Suppressor macrophage treated with lipopolysaccharide for 4 hours (primary cell): ENCODE data around the gene DCP1B.
"Not testable (repeated sequence)": the region's sequence is repeated elsewhere in the genome, so short reads cannot be mapped to it uniquely, and the experiment has no call there.

Experiments used
- DNase-seq: peaks from one replicate; pipeline ENCODE4 v3.0.0-alpha.2; 2020

The DCP1B gene

DNA sequence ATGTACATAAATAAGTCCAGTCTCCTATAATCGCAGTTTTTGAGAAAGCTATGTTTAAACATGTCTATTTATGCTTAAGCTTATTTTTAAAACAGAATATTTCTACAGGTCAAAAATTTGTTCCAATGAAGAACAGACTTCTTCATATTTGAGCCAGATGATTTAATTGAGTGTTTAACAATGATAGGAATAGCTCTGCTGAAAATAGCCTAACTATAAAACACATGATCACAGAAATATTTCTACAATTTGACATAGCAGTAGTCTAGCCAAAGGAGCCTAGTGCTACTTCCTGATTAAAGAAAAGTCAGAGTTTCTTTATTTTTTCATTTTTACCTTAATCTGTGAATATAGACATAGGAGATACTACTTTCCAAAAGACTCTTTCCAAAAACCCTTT lies 29.4 kb downstream of the DCP1B start:
- no peak for DNase-seq

DNA sequence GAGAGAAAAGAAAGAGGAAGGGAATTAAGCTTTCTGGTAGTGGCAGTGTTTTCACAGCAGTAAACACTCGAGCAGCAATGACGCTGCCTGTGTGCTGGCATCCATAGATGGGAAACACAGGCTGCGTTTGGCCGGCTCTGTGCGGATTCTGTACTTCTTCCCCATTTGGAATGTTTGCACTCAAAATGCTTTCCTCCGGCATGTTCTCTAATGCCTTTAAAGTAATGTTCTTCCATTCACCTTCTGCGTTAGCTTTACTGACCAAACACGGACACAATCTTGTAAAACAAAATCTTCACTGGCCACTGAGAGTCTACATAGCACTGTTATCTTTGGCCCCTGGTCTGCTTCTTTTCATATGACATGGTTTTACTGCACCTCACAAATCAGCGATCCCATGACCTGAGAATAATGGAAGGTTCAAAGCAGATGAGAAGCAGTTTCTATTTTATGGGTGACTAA lies 31.4 kb downstream of the DCP1B start:
- no peak for DNase-seq

DNA sequence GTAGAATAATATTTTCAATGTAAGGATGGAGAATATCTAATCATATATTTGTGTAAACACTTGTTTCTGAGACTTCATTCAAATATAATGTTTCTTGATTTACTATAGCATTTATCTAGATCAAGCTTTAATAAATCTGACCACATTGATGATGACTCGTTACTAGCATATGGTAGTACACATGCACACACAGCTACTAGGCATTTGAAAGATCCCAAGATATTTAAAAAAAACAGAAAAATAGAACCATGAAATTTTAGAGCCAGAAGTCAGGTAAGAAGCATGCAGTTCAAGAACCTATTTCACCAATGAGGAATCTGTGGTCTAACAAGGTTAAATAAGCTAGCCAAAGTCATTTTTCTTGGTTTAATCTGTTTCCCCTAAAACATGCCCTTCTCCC lies 32.0 kb downstream of the DCP1B start:
- no peak for DNase-seq

DNA sequence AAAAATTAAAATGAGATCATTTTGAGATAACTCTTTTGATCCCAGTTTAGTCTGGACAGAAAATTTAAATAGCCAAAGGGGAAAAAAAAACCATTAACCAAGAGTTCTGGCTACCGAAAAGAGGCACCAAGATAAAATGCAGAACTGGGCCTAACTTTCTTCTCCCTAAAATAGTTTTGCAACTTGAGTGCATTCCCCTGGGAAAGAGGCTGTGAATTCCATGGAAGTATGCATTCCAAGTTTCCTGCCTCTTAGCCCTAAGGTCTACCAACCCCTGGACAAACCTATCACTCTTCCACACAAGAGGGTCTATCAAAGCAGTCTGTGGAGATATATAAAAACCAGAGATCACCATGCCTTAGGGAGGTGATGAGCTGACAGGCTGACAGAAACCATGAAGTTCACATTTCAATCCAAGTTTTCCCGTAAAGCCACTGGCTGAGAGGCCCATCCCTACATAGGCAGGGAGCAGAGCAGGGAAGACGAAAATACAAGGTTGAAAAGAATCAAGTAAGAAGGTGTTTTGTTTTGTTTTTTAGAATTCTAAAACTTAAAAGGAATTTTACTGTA lies 33.8 kb downstream of the DCP1B start:
- no peak for DNase-seq

DNA sequence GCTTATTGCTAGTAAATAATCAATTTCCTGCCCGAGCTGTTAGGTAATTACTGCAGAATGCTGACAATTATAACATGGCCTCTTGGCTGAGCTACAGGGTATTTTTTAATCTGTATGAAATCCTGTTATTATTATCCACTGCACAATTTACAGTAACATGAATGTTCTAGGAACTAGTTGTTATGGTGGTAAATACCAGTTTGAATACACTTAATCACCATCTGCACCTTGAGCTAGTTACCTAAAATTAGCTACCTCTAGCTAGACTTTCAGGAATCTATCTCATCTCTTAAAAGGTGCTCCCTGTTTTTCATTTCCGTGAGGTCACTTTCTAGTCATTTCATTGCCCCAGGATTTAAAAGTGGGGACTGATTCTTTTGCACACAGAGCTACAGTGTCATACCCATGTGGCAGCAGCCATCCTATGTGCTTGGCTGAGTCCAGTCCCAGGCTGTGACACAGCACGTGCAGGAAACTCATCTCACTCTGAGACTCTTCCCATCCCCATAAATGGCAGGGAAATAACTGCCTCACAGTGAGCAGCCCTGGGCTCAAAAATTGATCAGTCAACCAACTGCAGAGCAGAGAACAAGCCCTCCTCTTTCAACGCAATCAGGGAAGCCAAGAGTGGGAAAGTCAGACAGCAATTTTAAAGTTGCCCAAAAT lies 37.6 kb downstream of the DCP1B start:
- DNase-seq, result no peak

DNA sequence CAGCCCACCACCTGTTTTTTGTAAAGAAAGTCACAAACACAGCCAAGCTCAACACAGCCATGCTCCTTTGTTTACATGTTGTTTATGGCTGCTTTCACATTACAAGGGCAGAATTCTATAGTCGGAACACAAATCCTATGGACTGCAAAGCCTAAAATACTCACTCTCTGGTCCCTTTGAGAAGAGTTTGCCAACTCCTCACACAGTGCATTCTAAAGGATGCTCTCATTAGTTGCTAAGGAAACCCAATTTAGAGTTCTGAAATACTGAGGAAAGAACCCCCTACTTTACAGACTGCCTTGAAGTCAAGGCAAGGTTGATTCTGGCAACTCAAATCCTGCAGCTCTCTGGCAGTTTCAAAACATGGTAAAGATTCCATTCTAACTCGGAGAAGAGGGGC lies 38.3 kb downstream of the DCP1B start:
- no peak for DNase-seq

DNA sequence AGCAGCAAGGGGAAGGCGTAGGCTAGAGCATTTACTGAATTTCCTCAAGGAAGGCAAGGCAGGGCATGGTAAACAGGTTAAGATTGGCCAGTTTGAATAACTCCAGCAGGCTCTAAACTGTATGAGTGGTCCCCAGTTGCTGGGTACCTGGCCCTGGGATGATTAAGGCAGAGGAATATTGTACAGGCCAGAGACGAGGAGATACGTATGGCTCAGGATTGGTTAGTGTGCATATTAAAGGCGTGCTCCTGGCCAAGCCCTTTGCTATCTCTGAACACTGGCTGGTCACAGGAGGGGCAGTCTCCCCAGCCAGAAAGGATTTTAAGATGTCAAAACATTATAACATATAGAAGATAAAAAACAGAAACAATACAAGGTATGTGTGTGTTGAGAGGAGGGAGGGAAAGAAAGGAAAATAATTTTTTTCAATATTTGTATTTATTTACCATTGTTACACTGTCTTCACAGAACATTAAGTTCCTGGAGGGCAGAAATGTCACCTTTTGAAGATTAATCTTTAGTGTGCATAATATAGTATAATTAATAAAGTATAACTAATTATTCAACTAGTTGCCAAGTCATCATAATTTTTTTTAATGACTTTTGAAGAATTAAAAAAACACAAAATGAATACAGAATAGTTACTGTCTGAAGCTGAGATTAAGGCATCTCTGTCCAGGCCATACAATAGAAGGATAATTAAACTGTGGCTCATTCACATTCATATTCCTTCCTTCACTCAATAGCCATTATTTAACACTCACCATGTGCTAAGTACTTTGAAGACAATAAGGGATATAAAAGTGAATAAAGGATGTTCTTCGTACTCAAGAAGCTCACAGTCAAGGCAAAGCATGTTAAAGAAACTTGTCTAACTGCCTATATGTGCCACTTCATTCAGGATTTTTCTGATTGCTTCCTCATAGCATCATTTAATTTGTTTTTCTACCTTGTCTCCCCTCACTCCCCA lies 41.9 kb downstream of the DCP1B start:
- DNase-seq, result no peak

DNA sequence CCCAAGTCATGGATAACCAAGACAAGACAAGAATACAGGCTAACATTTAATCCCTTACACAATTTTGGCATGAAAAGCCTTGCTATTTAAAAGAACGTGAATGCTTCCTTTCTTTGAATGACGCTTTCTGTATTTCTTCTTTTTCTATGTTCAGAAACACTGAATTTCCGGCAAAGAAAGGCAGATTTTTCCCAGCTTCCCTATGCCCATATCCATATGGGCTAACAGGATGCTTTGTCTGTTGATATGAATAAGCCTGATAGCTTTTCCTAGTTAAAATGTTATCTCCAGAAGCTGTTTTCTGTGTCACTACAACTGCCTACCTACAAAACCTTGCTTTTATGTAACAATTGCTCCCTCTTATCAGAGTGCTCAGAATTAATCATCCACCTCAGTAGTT lies 47.5 kb downstream of the DCP1B start:
- no peak for DNase-seq

DNA sequence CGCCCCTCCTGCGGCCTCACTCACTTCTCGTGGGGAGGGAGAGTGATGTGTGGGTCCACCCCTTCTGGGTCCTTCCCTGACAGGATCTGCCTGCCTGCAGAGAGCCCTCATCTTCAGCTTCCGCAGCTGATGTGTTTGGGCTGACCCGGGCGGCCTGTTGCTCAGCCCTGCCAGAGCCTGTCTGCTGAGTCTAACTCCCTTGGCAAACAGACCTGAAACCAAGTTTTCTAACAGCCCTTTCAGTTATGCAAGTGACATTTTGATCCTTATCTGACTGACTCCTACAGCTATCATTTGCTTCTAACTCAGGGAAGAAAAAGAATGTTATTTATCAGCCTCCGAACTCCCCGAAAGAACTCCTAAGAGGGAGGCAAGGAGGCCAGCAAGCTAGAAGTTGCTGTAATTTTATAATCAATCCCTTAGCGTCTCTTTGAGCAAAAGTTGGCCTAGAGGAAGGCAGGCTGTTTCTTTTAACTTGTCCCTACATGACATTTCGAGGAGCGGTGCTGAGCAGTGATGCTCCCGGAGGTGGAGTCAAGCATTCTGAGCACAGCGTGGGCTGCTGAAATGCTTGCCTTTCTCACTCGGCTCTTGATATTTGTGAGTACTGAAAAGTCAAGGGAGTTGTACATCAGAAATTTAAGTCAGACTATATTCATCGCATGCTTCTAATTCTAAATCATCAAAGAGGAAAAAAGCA lies 54.3 kb downstream of the DCP1B start:
- no peak for DNase-seq

DNA sequence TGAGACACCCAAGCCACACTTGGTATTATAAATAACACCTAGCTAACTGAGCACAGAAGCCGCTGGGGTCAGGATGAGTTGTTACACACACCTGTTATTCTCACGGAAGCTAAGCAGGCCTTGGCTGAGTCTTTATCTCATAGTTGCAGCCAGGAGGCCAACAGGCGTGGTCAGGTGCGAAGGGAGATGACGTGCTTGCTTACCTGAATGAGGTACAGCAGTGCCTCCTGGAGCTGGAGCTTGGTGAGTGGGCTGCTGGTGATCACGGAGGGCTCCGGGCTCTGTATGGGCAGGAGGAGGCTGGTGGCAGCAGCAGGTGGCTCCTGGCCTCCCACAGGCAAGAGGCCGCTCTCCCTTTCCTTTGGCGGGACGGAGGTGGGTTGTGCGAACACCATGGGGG lies 55.4 kb downstream of the DCP1B start:
- DNase-seq, result no peak

DNA sequence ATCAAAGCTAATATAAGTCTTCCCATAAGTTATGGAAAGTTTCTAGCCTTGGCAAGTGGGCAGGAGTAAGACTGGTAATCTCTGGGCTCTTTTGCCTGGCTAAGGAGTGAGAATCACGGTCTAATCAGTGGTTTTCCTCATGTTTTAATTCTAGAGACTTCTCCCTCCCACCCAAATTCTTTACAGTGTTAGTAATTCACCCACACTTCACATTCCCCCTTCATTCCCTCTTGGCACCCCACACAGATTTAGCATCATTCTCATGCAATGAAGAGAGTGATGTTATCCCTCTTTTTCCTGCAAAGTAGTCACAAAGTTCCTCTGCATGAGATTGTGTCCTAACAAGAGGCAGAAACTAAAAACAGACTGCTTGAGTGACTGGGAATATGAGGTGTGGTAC lies 57.2 kb downstream of the DCP1B start:
- no peak for DNase-seq

DNA sequence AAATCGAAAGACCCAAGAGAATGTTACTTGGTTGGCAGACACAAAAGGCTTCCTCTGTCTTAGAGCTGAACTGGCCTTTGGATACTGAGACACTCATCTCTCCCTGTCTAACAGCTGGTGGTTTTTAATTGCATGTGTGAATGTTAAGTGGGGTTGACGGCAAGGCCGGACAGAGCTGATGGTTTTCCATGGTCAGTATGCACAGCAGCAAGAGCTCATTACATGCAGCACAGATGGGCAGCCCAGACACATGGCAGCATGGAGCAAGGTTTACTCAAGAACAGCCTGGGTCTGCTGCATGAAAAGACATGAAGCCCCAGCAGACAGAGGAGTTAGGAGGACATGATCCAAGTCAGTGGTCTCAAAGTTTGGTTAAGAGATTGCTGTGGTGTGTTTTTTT lies 58.0 kb downstream of the DCP1B start:
- no peak for DNase-seq

DNA sequence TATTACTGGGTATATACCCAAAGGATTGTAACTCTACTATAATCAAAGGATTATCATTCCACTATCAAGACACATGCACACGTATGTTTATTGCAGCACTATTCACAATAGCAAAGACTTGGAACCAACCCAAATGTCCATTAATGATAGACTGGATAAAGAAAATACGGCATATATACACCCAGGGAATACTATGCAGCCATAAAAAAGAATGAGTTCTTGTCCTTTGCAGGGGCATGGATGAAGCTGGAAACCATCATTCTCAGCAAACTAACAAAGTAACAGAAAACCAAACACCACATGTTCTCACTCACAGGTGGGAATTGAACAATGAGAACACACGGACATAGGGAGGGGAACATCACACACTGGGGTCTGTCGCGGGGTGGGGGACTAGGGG lies 58.8 kb downstream of the DCP1B start:
- not testable (repeated sequence) for DNase-seq

DNA sequence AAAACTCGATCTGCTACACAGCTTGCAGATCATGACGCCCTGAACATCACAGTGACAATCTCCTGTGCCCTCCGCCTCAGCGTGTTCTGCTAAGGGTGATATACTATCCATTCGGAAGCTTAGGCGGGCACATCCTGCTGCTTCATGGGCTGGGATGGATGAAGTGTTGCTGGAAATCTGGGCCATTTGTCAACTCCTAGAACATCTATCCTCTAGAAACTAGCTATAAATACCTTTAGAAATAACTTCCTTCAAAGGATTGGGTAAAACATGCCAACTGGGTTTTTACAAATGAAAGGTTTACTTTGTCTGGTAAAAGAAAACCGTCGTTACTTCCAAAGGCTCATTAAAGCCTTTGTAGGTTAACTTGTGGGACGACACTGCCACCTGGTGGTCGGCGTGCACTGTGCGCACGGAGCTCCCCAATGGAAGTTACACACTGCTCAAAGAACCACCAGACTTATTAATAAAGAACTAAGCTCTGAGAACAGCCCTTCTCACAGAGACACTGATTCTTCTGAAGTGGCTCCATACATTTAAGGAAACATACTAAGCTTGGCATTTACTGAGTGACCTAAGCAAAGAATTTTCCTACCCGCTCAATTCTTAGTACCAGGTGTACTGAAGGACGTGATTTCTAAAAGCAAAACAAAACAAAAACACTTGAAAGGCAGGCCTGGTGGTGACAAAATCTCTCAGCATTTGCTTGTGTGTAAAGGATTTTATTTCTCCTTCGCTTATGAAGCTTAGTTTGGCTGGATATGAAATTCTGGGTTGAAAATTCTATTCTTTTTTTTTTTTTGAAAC lies 64.3 kb downstream of the DCP1B start:
- DNase-seq, result peak; percentile 90

DNA sequence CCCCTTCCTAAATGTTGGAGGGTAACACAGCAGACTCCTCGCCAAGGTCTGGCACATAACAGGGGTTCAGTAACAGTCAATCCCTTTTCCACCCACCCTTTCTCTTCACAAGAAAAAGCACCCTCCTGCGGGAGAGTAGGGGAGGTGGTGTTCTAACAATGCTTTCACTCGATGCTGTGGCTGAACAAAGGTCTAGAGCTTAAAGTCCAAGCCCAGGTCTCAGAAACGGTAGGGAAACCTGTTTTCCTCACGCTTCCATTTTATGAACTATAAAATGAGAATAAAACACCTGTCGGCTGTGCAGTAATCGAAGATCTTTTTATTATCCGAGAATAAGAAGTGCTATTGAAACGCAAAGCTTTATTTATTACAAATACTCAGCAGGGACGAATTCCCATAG lies 64.9 kb downstream of the DCP1B start:
- DNase-seq, result no peak

DNA sequence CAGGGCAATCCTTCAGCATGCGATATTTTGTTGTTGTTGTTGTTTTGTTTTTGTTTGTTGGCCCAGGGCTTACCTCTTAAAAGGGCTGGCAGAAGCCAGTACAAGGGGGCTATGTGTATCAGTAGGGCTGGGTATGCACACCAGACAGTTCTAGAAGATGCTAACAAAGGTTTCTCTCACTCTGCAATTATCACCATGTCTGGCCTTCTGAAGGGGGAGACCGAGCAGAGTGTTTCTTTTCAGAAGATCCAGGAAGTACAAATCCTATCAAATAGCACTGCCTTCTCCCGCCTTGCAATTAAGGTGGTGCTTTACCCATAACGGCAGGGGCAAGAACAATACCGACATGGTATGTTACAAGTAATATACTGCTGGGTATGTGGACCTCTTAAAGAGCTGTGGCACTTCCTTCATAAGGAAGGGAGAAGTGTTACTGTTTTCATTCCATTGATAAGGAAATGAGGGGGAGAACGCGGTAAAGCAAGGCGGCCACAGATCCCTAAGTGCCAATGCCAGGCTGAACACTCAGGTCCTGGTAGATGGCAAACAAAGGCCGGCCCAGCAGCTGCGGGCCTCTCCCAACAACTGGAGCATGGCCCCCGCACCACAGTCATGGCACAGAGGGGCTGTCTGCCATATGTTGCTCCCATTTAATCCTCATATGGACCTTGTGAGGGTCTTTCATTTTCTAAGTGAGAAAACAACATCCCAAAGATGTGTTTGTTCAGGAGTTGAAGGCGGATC lies 66.6 kb downstream of the DCP1B start:
- no peak for DNase-seq

DNA sequence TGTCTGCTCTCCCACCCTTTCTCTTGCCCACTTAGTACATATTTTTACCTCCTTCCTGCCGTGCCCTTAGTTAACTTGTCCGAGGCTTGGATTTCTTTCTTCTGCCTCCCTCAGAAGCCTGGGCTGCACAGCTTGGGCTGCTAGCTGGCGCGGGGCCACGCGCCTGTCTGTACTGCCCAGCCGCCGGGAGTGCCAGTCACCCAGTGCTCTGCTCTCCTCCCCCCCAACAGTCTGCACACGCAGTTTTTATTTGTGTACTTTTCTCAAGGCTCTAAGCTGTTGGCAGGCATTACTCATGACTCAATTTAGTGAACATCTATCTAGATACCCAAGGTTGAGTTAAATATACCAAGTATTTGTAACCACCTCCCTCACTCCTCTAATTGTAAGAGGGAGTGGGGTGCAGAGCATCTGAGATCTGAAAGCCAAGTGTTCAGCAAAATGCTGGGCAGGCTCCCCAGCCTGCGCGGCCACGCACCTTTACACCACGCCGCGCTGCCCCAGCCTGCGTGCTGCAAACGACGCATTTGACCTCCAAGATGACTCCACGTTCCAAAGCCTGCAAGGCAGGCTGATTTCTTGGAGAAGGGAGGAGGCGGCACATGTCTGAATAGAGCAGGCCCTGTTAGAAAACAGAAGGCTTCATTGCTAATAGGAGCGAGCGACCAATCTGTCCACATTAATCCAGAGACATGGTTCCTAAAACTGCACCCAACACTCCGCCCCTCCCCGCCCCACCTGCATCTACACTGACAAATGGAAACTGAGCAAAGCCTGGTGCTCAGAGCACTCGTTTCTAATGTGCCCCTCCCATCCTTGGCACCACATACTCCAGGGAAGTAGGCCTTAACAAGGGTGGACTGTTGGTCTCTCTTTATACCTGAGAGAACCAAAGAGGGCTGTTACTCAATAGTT lies 67.6 kb downstream of the DCP1B start:
- DNase-seq, result no peak

DNA sequence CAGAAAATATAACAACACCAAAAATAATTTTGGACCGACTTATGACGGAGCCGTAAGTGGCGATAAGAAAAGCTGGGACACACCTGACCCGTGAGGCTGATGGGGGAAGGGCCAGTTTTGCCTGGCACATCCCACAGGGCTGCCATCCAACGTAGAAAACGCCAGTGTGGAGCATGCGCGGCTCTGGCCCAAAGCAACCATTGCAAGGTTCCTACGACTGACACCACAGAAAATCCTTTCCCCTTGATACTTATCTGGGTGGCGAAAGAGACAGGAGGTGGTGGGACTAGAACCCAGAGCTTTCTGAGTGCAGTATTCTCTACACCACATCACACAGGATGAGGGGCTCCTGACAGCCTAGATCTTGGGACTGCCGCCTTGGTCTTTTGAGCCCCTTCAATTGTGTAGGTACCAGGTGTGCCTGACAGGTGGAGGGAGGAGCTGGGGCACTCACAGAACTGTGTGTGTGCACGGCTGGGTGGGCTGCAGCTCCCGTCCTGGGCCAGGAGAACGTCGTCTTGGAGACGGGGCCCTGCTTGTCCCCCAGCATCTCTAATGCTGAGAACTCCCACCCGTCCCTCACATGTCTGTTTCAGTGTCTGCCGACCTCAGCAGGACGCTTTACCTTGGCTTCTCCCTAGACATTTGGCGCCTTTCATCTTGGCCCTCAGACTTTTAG lies 68.4 kb downstream of the DCP1B start:
- DNase-seq, result no peak

DNA sequence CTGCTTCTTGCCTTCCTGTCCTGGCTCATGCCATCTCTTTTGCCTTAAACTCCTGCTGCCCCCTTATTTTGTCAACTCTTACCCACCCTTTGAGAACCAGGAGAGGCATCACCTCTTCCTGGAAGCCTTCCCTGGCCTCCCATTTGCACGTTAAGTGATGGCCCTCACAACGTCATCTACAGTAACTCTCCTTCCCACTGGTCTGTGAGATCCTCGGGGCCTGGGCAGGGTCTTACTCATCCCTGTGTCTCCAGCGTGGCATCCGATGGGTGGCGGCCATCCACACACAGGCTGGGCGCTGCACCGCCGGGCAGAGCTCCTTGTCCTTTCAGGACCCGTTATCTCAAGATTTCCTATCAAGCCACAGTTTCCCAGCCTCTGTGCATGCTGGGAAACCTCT lies 69.0 kb downstream of the DCP1B start:
- no peak for DNase-seq

DNA sequence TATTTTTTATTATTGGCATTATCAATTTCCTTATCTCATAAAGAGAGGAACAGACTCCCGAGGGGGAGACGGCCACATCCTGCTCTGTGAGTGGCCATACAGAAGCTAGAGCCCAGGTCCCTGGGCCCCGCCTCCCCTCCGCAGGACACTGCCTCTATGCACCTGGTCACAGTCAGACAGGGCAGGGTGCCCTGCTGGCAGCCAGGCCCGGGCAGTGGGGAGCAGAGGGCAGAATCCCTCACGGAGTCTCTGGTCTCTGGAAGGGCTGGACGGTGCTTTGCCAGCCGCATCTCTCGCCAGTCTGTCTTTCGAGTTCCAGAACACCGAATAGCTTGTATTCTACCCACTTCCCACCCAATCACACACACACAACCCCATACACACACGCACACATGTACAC lies 69.4 kb downstream of the DCP1B start:
- DNase-seq, result no peak
